Caco-2 (cell line): Measurements from ENCODE around the gene LMAN2. TPM values are rescaled to one million over a fixed set of nuclear protein-coding genes. Genes with fewer than 3 reads are reported as not detected.

ENCODE experiments used
- BruUV-seq: library from RNA; stranded (reverse); fragments of 400-500 nt; replicated peaks from 2 replicates; lab custom pipeline; 2021; lab: Mats Ljungman, UMichigan
- CTCF ChIA-PET: fragments of 300-600 bp; sonication (Branson Sonifier 250); formaldehyde crosslinking; loops from one replicate; lab custom pipeline; 2022; ENCODE audit warnings: antibody characterized with exemption; lab: Charles Lee
- POLR2A ChIA-PET: fragments of 300-600 bp; sonication (Branson Sonifier 250); formaldehyde crosslinking; loops from one replicate; lab custom pipeline; 2022; ENCODE audit warnings: antibody characterized with exemption; lab: Charles Lee
- DNase-seq, 2 experiments: peaks; one replicate each; pipeline versions ENCODE4 v3.0.0 to v3.0.0-alpha.2; 2020 to 2022
- H3K27me3 ChIP-seq: replicated peaks from 2 replicates; pipeline ENCODE4 v1.6.0; 2011; ENCODE audit warnings: low read length; ENCODE audit not compliant: control insufficient read depth, insufficient read depth
- H3K36me3 ChIP-seq: 2 replicates; pipeline ENCODE4 v1.5.1; 2011; ENCODE audit warnings: low read length; ENCODE audit not compliant: control insufficient read depth, insufficient read depth
- H3K4me1 ChIP-seq: fragments of 250-450 bp; sonication (Bioruptor Pico); 2 replicates; pipeline ENCODE4 v1.5.1; 2020; ENCODE audit warnings: mild to moderate bottlenecking
- H3K4me3 ChIP-seq: 2 replicates; pipeline ENCODE4 v1.5.1; 2011; ENCODE audit warnings: low read depth, mild to moderate bottlenecking, control low read depth, low read length
- H3K9me3 ChIP-seq: fragments of 250-450 bp; sonication (Bioruptor Pico); 2 replicates; pipeline ENCODE4 v1.5.1; 2020; ENCODE audit warnings: mild to moderate bottlenecking, moderate library complexity
- H3K27ac Mint-ChIP-seq: one replicate; pipeline ENCODE4 v1.8.0; 2022; ENCODE audit warnings: mixed read lengths; ENCODE audit not compliant: unreplicated experiment
- H3K27me3 Mint-ChIP-seq: one replicate; pipeline ENCODE4 v1.8.0; 2022; ENCODE audit warnings: mixed read lengths; ENCODE audit not compliant: insufficient read depth, unreplicated experiment
- H3K36me3 Mint-ChIP-seq: one replicate; pipeline ENCODE4 v1.8.0; 2022; ENCODE audit warnings: mild to moderate bottlenecking, mixed read lengths; ENCODE audit not compliant: insufficient read depth, unreplicated experiment
- H3K4me1 Mint-ChIP-seq: one replicate; pipeline ENCODE4 v1.8.0; 2022; ENCODE audit warnings: low read depth, mixed read lengths; ENCODE audit not compliant: unreplicated experiment
- H3K4me3 Mint-ChIP-seq: one replicate; pipeline ENCODE4 v1.8.0; 2022; ENCODE audit warnings: mild to moderate bottlenecking, moderate library complexity, mixed read lengths; ENCODE audit not compliant: unreplicated experiment
- H3K9me3 Mint-ChIP-seq: one replicate; pipeline ENCODE4 v1.8.0; 2022; ENCODE audit warnings: mixed read lengths; ENCODE audit not compliant: unreplicated experiment
- intact Hi-C: fragments of 100-400 bp; cut with micrococcal nuclease; formaldehyde crosslinking; loops from one replicate; pipeline ENCODE4 v1.10.0; 2022; ENCODE audit not compliant: unreplicated experiment
- total RNA-seq: library from RNA; stranded (reverse); gene quantifications from 2 replicates; pipeline ENCODE4 v1.2.3, GENCODE V29; 2022
- TF ChIP-seq, protein P1 (sequence below), 2 experiments: fragments of 200-600 bp in 1 of 2; IDR thresholded peaks; 1 replicate in 1 of 2; 2 replicates in 1 of 2; pipeline versions ENCODE4 v1.5.1 to v1.8.0; 2011 to 2022; ENCODE audit warnings: antibody characterized with exemption in 1 of 2, control low read depth in 1 of 2, inconsistent platforms in 1 of 2, low read depth in 1 of 2, low read length in 1 of 2, mild to moderate bottlenecking in 1 of 2, moderate library complexity in 1 of 2; ENCODE audit not compliant: insufficient read depth in 1 of 2, severe bottlenecking in 1 of 2, unreplicated experiment in 1 of 2

The LMAN2 gene
- total RNA-seq, 1 experiment from 2014 or later = 241 TPM

DNA sequence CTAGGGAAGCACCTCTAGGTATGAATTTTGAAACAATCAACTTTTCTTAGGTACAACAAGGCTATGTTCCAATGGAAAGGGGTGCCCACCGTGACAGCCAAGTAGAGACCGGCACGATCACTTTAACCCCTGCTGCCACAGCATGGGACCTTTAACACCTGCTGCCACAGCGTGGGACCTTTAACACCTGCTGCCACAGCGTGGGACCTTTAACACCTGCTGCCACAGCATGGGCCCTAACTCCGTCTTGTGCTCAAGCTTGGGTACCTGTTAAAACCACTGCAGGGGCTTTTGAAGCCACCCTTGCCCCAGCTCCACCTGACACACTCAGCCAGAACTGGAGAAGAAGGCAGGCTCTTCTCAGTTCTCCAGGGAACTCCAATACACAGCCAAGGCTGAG lies 21.6 kb downstream of the LMAN2 start:
- H3K4me3 Mint-ChIP-seq = no peak overlapping the region
- CTCF ChIA-PET = no interaction called here
- no peak overlapping the region for H3K4me3 ChIP-seq
- POLR2A ChIA-PET = no interaction called here
- H3K36me3 Mint-ChIP-seq = peaks cover 71% of the 10 kb centered on the region
- H3K9me3 ChIP-seq = no peaks in the 10 kb centered on the region
- peak overlapping the region; percentile 21 for H3K27ac Mint-ChIP-seq
- peaks cover 9% of the 10 kb centered on the region for H3K9me3 Mint-ChIP-seq
- intact Hi-C loops = no loop called here
- peaks cover 27% of the 10 kb centered on the region for H3K4me1 Mint-ChIP-seq
- H3K4me1 ChIP-seq = peaks cover 33% of the 10 kb centered on the region
- no TSS peak for BruUV-seq
- DNase-seq = no peak
- TF ChIP-seq, protein P1, sequence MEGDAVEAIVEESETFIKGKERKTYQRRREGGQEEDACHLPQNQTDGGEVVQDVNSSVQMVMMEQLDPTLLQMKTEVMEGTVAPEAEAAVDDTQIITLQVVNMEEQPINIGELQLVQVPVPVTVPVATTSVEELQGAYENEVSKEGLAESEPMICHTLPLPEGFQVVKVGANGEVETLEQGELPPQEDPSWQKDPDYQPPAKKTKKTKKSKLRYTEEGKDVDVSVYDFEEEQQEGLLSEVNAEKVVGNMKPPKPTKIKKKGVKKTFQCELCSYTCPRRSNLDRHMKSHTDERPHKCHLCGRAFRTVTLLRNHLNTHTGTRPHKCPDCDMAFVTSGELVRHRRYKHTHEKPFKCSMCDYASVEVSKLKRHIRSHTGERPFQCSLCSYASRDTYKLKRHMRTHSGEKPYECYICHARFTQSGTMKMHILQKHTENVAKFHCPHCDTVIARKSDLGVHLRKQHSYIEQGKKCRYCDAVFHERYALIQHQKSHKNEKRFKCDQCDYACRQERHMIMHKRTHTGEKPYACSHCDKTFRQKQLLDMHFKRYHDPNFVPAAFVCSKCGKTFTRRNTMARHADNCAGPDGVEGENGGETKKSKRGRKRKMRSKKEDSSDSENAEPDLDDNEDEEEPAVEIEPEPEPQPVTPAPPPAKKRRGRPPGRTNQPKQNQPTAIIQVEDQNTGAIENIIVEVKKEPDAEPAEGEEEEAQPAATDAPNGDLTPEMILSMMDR (IDR thresholded peaks at IDR 0.05; ENCODE audit: insufficient read depth in 1 of 2, low read depth in 1 of 2, low read length in 1 of 2, severe bottlenecking in 1 of 2, unreplicated experiment in 1 of 2) = no peak
- H3K27me3 ChIP-seq = no peaks in the 10 kb centered on the region
- H3K36me3 ChIP-seq = no peaks in the 10 kb centered on the region; the same call in 1 of the 2 replicates
- no peaks in the 10 kb centered on the region for H3K27me3 Mint-ChIP-seq

DNA sequence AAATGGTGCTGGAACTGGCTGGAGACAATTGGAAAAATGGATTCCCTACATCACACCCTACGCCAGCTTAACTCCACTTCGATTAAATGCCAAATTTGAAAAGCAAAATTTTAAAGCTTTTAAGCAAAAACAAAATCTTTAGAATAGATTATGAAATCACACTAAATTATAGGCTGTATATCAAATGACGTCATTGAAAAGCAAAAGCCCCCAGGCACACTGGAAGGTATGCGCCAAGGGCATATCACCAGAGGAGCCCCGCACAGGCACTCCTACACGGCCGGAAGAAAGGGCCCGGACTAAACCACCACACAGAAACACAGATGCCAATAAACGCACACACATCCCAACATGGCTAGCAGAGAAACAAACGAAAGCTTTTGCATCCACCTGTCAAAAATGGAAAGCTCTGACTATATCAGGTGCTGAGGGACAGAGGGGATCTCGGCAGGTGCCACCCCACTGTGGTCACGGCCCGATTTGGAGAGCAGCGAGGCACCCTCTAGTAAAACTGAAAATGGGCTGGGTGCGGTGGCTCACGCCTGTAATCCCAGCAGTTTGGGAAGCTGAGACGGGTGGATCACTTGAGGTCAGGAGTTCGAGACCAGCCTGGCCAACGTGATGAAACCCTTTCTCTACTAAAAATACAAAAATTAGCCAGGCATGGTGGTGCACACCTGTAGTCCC lies 22.8 kb downstream of the LMAN2 start:
- ChIA-PET POLR2A (no interaction called here), CTCF (interaction anchor here (0.8 to 1.5 kb wide), 2 partner anchors 19 to 62 kb away, joined by 3 to 4 read pairs; no protein-coding TSS in a partner anchor)
- Mint-ChIP-seq H3K27ac (peak overlapping the region; percentile 95), H3K36me3 (peaks cover 63% of the 10 kb centered on the region), H3K9me3 (peaks cover 9% of the 10 kb centered on the region), H3K4me1 (peaks cover 33% of the 10 kb centered on the region), H3K27me3 (no peaks in the 10 kb centered on the region), H3K4me3 (no peak overlapping the region)
- no peak for DNase-seq
- Histone ChIP-seq H3K9me3 (no peaks in the 10 kb centered on the region), H3K36me3 (no peaks in the 10 kb centered on the region; the same call in 1 of the 2 replicates), H3K4me1 (peaks cover 41% of the 10 kb centered on the region), H3K4me3 (no peak overlapping the region), H3K27me3 (no peaks in the 10 kb centered on the region)
- BruUV-seq = no TSS peak
- TF ChIP-seq, protein P1 (IDR thresholded peaks at IDR 0.05; ENCODE audit: insufficient read depth in 1 of 2, low read depth in 1 of 2, low read length in 1 of 2, severe bottlenecking in 1 of 2, unreplicated experiment in 1 of 2) = no peak
- intact Hi-C loops = no loop called here

DNA sequence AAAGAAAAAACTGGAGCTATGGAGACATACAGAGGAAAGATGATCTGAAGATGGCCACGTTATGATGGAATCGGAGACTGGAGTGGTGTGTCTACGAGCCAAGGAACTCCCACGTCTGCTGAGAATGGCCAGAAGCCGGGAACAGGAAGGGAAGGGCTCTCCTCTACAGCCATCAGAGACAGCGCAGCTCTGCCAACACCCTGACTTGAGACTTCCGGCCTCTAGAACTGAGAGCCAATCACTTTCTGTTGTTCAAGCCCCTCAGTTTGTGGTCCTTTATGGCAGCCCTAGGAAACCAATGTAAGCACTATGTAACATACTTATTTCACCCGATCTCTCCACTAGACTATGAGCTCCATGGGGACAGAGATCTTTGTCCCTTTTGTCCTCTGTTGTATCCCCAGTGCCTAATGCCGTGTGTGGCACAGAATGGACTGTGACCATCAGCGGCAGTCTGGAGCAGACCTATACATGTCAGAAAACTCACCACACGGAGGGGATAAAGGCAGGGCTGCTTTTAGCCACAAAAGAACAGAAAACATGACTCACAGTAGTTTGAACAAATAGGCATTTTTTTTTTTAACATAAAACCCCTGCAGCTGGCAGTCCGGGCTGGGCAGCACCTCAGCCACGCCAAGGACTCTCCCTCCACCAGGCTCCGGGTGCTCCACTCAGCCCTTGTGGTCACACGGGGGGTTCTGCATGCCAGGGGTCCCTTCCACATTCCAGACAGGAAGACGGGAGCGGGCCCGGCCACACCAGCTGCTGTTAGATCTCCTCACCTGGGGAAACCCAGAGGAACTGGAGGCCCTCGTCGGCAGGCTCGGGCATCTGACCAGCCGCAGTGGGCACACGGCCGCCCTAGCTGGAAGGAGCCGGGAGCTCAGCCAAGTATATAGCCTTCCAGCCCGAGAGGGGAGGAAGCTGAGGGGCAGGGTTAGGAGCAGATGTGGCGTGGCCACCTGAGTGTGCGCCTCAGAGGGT lies 23.6 kb downstream of the LMAN2 start:
- TF ChIP-seq, protein P1 (IDR thresholded peaks at IDR 0.05; ENCODE audit: insufficient read depth in 1 of 2, low read depth in 1 of 2, low read length in 1 of 2, severe bottlenecking in 1 of 2, unreplicated experiment in 1 of 2) = no peak
- Mint-ChIP-seq H3K4me3 (no peak overlapping the region), H3K4me1 (peaks cover 33% of the 10 kb centered on the region), H3K27ac (peak overlapping the region; percentile 95), H3K27me3 (no peaks in the 10 kb centered on the region), H3K9me3 (peaks cover 9% of the 10 kb centered on the region), H3K36me3 (peaks cover 62% of the 10 kb centered on the region)
- intact Hi-C loops = no loop called here
- DNase-seq = peak in 1 of 2 experiments; percentile 18
- Histone ChIP-seq H3K4me3 (no peak overlapping the region), H3K36me3 (no peaks in the 10 kb centered on the region), H3K4me1 (peaks cover 41% of the 10 kb centered on the region), H3K27me3 (no peaks in the 10 kb centered on the region), H3K9me3 (no peaks in the 10 kb centered on the region)
- ChIA-PET POLR2A (no interaction called here), CTCF (interaction anchor here (0.6 to 1.5 kb wide), 5 partner anchors 9 to 147 kb away, joined by 3 to 4 read pairs (median 3); no protein-coding TSS in a partner anchor)
- no TSS peak for BruUV-seq
